CD4-positive, alpha-beta T cell treated with Interleukin-21 for 1 hour (primary cell): ENCODE data around the gene HOXD9.

Source experiments
- DNase-seq: peaks from one replicate; pipeline ENCODE4 v3.0.0-alpha.2; 2020

Gene HOXD9

GRCh38 chr2:176099159-176099727 is 23.3 kb upstream of the HOXD9 start:
- no peak for DNase-seq

- DNase-seq, result no peak
These were observed 22.6 kb upstream of the HOXD9 start, which contains the start of gene HOXD12 for GRCh38 chr2:176099728-176100546. Gene HOXD12 (plus strand): TSS chr2:176099795. CDS start chr2:176099802, 7 bp downstream.

- DNase-seq, result no peak
These were observed 21.9 kb upstream of the HOXD9 start for GRCh38 chr2:176100547-176101140.

DNA sequence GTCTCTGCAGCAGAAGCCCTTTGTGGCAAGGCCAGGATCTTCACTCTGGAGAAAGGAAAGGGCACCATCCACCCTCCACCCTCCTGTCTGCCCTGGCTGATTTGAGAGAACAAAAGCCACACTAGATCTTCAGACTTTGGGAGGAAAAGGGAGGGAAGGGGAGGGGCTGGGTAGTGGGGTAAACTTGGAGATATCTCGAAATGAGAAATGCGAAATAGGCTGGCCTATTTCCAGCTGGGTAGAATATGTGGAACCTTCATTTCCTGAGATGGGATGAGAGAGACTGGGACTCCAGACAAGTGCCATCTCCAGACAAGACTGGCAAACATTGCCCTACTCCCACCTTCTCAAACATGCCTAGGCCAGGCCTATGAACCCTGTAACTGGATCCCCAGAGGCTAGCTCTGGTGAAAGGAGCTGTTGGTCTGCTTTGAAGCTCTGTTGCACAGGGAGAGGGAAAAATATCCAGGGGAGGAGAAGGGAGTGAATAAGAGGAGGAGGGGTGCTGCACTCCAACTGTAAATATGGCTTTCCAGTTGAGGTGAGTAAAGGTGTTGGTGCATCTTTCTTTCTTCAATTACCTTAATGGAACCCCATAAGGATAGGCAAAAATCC is 21.2 kb upstream of the HOXD9 start:
- DNase-seq, result no peak

DNA sequence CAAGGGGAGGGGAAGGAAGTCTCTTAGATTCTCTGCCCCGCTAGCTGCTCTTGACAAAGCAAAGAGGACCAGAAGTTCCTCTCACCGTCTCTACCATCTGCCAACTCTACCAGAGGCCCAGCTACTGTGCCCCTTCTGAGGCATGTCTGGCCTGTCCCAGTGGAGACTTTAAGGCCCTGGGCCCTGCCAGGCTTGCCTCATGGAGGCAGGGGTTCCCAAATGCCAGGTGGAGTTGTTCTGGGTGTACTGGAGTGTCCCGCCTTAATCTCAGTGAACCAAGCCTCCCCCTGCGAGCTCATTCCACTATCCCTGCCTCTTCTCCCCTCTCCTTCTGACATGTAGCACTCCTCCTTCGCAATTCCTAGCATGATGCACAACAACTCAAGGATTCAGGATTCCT is 20.7 kb upstream of the HOXD9 start:
- no peak for DNase-seq

- no peak for DNase-seq
These were observed 20.1 kb upstream of the HOXD9 start for GRCh38 chr2:176102309-176102866.

- no peak for DNase-seq
These were observed 19.3 kb upstream of the HOXD9 start for GRCh38 chr2:176103194-176103593.

GRCh38 chr2:176103742-176104315 is 18.7 kb upstream of the HOXD9 start:
- DNase-seq, result no peak

DNA sequence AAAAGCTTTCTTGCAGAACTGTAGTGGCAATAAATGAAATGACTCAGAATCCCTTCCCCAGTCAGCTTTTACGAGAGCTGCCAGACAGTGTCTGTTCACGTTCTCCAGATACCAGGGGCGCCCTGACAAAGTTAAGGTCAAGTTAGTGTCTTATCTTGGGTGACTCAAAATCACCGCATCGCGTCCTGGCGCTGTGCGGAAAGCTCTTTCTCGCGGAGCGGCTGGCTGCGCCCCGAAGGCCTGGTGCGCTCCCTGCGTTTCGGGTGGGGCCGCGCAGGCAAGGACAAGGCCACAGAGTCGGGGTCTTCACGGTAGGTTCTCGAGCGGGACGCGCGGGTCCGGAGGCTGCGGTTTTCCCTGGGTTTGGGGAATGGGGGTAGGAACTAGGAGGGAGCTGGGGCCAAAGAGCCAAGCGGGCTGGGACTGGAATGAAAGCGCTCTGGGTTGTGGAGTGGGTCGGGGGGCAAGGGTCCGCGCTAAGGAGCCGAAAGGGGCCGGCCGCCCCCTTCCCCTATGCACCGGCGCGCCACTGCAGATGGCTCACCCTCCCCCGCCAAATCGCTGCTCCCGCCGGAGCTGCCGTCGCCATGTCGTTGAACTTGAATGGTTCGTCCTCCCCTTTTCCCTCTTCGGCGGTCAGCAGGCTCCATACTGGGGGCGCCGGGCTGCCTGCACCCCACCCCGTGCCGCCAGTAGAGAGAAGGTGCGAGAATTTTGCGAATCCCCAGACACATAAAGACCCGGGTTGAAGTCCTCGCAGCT is 18.0 kb upstream of the HOXD9 start:
- DNase-seq, result no peak

DNA sequence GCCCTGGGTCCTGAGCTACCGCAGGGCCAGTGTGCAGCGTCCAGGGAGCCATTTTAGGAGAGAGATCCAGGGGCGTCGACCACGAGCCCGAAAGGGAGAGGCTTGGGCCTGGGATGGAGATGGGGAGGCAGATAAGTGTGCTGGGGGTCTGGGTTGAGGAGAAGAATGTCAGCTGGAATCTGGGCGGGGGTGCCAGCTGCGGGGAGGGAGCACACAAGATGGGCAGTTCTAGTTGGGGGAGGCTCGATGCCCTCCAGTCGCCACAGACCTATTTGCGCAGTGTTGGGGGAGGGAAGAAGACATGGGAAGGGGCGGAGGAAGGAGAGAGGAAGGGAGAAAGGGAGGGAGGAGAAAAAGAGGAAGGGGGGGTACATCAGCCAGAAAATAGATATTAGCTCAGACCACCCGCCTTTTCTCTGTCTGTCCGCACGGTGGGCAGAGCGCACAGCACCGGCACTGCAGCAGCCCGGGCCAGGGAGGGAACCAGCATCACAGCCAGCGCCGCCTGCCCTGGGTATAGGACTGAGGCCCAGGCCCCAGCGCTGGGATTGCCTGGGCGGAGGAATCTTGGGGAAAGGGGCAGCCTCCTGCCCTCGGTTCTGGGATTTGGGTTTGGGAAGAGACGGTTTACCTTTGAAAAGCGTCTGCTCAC is 17.3 kb upstream of the HOXD9 start:
- DNase-seq, result no peak

DNA sequence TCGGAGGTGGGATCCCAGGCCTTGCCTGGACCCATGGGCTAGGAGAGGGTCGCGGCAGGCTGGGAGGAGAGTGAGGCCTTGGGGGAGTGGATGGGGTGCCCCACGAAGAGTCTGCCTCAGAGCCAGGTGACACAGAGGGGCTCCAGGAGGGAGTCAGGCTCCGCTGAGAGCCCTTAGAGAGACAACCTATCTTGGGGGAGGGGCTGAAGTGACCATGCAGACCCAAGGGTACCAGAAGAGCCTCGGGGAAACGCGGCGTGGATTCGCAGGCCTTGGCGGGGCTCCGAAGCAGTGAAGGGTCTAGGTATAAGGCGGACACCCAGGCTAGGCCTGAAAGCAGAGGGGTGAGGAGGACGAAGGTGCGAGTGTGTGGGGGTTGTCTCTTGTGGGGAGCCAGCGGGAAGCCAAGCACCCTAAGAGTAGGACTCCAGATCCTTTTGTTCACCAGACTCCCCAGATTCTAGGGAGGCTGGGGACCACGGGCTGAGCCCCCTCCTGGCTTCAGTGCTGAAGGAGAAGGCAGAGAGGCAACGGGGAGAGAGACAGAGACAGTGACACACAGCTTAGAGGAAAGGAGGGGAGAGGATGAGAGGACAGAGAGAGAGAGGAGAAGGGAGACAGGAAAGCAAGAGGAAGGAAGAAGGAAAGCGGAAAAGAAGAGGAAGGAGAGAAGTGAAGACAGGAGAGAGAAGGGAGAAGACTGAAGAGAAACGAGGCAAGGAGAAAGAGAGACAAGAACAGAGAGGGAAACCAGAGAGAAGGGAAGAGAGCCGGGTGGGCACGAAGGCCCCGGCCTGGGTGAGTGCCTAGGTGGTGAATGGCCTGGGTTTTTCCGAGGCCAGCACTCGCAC is 16.6 kb upstream of the HOXD9 start:
- DNase-seq, result no peak

DNA sequence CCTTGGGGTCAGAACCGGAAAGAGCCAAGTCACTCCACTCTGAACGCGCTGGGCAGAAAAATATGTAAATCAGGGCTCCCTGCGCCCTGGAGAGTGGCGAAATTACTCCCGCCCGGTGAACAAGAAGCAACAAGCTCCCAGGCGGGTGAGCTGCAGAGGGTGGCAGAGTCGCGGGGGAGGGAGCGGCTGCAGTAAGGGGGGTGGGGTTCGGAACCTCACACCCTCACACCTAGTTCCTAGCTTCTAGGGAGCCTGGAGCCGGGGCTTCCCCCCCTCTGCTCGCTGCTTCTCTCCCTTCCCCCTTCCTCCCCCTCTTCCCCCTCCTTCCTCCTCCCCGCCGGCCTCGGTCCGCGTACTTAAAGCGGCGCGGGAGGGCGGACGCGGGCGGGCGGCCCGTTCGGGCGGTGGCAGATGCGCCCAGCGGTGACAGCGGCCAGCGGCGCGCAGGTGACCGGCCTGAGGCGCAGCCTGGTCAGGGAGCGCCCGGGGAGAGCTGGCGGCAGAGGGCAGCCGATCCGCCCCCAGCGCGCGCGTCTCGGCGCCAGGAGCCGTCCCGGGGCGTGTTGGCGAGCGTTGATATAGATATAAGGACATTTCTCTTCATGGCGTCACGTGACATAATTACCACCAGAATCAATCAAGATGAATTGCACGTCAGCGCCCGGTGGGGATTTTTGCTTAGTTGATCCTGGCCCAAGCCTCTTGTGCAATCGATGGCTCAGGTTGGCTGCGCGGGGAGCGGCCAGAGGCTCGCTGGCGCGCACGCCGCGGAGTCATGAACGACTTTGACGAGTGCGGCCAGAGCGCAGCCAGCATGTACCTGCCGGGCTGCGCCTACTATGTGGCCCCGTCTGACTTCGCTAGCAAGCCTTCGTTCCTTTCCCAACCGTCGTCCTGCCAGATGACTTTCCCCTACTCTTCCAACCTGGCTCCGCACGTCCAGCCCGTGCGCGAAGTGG is 15.7 kb upstream of the HOXD9 start, which contains the start of gene HOXD11:
Gene HOXD11 (plus strand): TSS at position 700 of the 959 bp plus-strand sequence. CDS start 76 bp downstream, at position 776.
- no peak for DNase-seq

DNA sequence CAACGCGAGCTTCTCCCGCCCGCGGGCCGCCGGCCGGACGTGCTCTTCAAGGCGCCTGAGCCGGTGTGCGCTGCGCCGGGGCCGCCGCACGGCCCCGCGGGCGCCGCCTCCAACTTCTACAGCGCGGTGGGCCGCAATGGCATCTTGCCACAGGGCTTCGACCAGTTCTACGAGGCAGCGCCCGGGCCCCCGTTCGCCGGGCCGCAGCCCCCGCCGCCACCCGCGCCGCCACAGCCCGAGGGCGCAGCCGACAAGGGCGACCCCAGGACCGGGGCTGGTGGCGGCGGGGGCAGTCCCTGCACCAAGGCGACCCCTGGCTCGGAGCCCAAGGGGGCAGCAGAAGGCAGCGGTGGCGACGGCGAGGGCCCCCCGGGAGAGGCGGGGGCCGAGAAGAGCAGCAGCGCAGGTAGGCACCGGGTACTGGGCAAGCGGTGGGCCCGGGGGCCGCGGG is 14.8 kb upstream of the HOXD9 start:
- no peak for DNase-seq

DNA sequence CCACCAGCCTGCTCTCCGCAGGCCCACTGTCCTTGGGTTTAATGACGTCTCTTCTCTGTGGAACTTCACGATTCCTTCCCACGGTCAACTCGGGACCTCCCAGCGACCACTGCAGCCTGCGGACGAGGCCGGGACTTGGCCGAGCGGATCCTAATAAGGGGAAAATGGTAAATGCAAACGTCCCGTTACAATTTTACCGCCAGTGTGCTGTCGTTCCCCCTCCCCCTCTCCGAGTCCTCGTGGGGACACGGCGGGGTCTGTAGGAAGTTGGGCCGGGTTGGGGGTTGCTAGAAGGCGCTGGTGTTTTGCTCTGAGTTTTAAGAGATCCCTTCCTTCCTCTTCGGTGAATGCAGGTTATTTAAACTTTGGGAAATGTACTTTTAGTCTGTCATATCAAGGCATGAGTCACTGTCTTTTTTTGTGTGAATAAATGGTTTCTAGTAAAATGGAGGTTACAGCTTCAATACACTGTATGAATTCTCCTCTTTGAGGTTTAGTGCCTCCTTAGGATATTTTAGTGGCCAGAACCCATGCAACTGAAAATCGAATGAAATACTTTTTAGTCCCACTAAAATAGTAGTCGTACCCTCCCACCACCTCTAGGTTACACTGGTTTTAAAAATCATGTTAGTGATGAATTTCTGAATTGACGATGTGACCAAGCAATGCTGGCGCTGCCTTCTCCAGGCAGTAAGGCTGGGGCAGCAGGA is 13.2 kb upstream of the HOXD9 start:
- no peak for DNase-seq

GRCh38 chr2:176109946-176110345 is 12.6 kb upstream of the HOXD9 start:
- no peak for DNase-seq

DNA sequence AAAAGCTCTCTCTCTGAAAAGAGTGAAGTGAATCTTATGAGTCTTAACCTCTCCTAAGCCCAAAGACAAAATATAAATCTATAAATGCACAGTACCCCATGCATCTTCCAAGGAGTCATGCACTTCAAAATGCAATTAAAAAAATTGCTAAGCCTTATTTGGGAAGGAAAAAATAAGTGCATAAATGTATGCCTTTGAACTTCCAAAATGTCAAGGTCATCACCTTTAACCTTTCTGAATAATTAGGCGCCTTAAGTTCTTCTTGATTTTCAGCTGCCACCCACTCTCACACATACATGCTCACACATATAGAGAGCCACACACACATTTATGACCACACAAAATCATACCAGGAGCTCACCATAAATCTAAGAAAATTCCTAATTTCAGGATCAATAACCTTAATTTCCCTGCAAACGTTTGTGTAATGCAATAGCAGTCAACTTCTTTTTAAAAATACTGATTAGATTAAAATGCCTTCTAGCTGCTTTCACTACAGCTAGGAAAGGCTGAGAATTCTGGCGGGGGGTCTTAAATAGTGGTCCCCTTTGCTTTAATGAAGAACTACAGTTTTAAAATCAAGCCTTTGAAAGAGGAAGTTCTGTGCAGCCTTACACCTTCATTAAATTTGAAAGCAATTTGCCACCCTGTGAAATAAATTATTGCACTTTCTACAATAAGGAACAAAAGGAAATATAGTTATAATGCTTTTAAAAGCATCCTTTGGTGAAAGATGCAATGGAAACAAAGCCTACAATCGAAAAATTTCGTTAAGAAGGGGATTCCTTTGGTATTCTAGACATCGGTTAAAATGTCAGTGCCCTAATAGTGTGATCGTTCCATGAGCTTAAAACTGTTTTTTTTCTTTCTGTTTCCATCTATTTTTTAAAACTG is 11.9 kb upstream of the HOXD9 start:
- no peak for DNase-seq

- DNase-seq, result no peak
These were observed 11.2 kb upstream of the HOXD9 start for GRCh38 chr2:176111309-176111663.
